ENCODE data around the gene KCNC4. TPM values are rescaled to one million over a fixed set of nuclear protein-coding genes. Genes with fewer than 3 reads are reported as not detected.

KCNC4 gene
- total RNA-seq, result 1 to 10 TPM; 1.8 to 6.4 (median 3.2) TPM
- polyA plus RNA-seq, result 1 to 10 TPM in 1 of 3 donors, under 1 TPM in 2; 0.60 to 3.6 (median 0.69) TPM

DNA sequence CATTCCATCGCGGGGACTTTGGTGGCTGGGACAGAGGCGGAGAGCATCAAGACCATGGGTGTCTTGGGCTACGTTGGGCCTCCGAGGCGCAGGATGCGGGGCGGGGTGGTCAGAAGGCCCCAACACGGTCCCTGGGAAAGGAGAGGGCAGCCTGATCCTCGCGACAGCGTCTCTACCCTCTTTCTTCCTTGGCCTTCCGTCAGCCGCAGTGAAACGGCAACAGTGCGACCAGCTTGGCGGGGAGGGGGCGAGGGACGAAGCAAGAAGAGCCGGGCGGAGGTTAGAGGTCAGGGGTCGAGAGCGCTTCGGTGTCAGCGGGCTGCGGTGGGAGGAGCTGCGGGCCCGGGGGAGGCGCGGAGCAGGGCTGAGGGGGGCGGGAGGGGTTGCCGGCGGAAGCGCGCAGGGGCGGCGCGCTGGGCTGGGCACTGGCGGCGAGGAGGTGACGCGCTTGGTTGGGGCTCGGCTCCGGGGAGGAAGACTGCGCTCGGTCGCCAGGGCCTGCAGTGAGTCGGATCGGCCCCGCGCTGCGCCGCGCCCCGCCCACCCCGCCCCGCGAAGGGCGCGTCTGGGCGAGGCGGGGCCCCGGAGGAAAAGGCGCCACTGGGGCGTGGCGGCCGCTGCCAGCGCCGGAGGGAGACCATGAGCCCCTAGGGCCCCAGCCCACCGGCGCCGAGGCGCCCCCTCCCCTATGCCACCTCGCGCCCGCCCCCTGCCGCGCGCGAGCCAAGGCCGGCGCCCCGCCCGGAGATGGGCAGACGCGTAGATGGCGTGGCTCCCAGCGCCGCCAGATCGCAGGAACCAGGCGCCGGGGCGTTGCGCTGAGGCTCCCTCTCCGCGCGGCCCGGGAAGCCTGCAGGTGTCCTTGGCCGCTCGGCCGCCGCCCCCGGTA lies at the start of gene KCNC4:
Gene KCNC4, plus strand, starts transcription at position 600 of the 889 bp plus-strand sequence. CDS start 1,186 bp downstream, outside the sequence.
- WGBS, 2 donors, result 1 to 2% methylated on average over 103 of the region's 103 CpGs
- Histone ChIP-seq H3K4me1 (peaks cover 0 to 30% (median 21%) of the 10 kb centered on the region in 4 donors), H3K27ac (peak within 1 kb of the TSS; percentile 76 to 90 (median 80)), H3K4me3 (peak within 1 kb of the TSS; percentile 52 to 83 (median 76)), H3K27me3 (peaks cover 0 to 15% (median 0%) of the 10 kb centered on the region in 3 donors), H3K36me3 (no peaks in the 10 kb centered on the region), H3K9me3 (no peaks in the 10 kb centered on the region)
- intact Hi-C loops (cut with DNase I), result loop anchor here (5.0 kb wide), 1 partner anchor 197 kb away; the partner anchor contains the start of gene LAMTOR5
- TF ChIP-seq POLR2AphosphoS5 (IDR thresholded peaks at IDR 0.05) (peak in 2 of 4 donors; percentile 11 to 56), POLR2A (IDR thresholded peaks at IDR 0.05) (no peak)
- DNase-seq, result peak; percentile 94

GRCh38 chr1:110160538-110161100 lies 49.5 kb upstream of the KCNC4 start:
- TF ChIP-seq EP300 (IDR thresholded peaks at IDR 0.05) (no peak), POLR2A (IDR thresholded peaks at IDR 0.05) (no peak), CTCF (IDR thresholded peaks at IDR 0.05) (no peak), POLR2AphosphoS5 (IDR thresholded peaks at IDR 0.05) (no peak)
- Histone ChIP-seq H3K4me3 (no peak overlapping the region), H3K27ac (no peak overlapping the region), H3K9me3 (peaks cover 0 to 3% (median 0%) of the 10 kb centered on the region in 4 donors), H3K36me3 (no peaks in the 10 kb centered on the region), H3K4me1 (no peaks in the 10 kb centered on the region), H3K27me3 (no peaks in the 10 kb centered on the region)
- DNase-seq, result no peak
- intact Hi-C loops (cut with DNase I), result no loop called here
- 54 to 67% methylated on average over 10 of the region's 10 CpGs for whole genome bisulfite sequencing, 2 donors

- Histone ChIP-seq H3K36me3 (no peaks in the 10 kb centered on the region), H3K4me3 (no peak overlapping the region), H3K27me3 (no peaks in the 10 kb centered on the region), H3K27ac (no peak overlapping the region), H3K9me3 (peaks cover 0 to 3% (median 0%) of the 10 kb centered on the region in 4 donors), H3K4me1 (no peaks in the 10 kb centered on the region)
- TF ChIP-seq CTCF (IDR thresholded peaks at IDR 0.05) (no peak), POLR2A (IDR thresholded peaks at IDR 0.05) (no peak), EP300 (IDR thresholded peaks at IDR 0.05) (no peak), POLR2AphosphoS5 (IDR thresholded peaks at IDR 0.05) (no peak)
- intact Hi-C loops (cut with DNase I), result no loop called here
- WGBS, 2 donors, result 86 to 89% methylated on average over 3 of the region's 3 CpGs
- DNase-seq, result no peak
Measured at GRCh38 chr1:110161165-110161564, 48.9 kb upstream of the KCNC4 start.

DNA sequence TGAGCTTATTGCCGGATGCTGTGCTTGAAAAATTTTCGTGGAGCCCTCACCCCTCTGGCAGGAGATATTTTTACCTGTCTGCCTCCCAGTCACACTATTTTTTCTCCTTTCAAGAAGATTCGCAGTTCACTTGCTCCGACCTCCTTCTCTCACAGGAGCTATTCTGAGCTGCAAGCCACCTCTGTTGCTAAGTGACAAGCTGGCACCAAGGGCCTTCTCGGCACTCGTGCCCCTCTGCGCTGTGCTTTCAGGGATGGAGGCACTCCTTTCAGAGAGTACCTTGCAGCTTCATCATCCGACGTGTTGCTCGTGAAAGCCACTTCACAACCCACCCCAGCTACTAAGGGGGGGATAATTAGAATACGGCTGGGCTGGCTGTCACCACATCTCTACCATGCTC lies 48.3 kb upstream of the KCNC4 start:
- DNase-seq, result no peak
- 82 to 90% methylated on average over 11 of the region's 11 CpGs for WGBS, 2 donors
- no peak overlapping the region for H3K27ac ChIP-seq
- H3K27me3 ChIP-seq, result no peaks in the 10 kb centered on the region
- TF ChIP-seq POLR2A (IDR thresholded peaks at IDR 0.05) (no peak), EP300 (IDR thresholded peaks at IDR 0.05) (no peak), POLR2AphosphoS5 (IDR thresholded peaks at IDR 0.05) (no peak), CTCF (IDR thresholded peaks at IDR 0.05) (no peak)
- peaks cover 0 to 3% (median 0%) of the 10 kb centered on the region in 4 donors for H3K9me3 ChIP-seq
- H3K4me1 ChIP-seq, result no peaks in the 10 kb centered on the region
- no peak overlapping the region for H3K4me3 ChIP-seq
- intact Hi-C loops (cut with DNase I), result no loop called here
- H3K36me3 ChIP-seq, result no peaks in the 10 kb centered on the region

DNA sequence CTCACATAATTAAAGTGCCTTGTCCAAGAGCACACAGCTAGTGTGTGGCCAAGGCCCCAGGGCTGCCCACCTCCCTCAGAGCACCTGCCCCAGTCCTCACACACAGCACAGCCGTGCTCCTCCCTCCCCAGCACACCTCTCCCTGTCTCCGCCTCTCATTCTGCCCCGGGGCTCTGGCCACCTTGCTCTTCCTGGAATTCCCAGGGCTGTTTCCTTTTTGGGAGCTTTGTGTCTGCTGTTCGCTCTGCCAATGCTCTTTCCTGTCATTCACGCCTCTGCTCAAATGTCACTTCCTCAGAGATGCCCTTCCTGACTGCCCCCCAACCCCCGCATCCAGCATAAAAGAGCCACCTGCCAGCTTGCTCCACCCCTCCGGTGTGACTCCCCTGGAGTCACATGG lies 46.5 kb upstream of the KCNC4 start:
- TF ChIP-seq POLR2A (IDR thresholded peaks at IDR 0.05) (no peak), EP300 (IDR thresholded peaks at IDR 0.05) (no peak), POLR2AphosphoS5 (IDR thresholded peaks at IDR 0.05) (no peak), CTCF (IDR thresholded peaks at IDR 0.05) (no peak)
- Histone ChIP-seq H3K9me3 (peaks cover 0 to 3% (median 0%) of the 10 kb centered on the region in 4 donors), H3K36me3 (no peaks in the 10 kb centered on the region), H3K4me3 (no peak overlapping the region), H3K27me3 (no peaks in the 10 kb centered on the region), H3K27ac (no peak overlapping the region), H3K4me1 (no peaks in the 10 kb centered on the region)
- intact Hi-C loops (cut with DNase I), result no loop called here
- no peak for DNase-seq
- WGBS, 2 donors, result 42% methylated on average over 7 of the region's 7 CpGs
